GM23338 (cell line): Measurements from ENCODE around the gene BRCA1. TPM values are rescaled to one million over a fixed set of nuclear protein-coding genes. Genes with fewer than 3 reads are reported as not detected.

Experiments
- ATAC-seq: fragments of 200-7000 bp; cut with Tn5 transposase; 3 replicates; pipeline ENCODE4 v1.9.1; 2020
- DNase-seq: peaks from one replicate; pipeline ENCODE4 v3.0.0-alpha.2; 2015; ENCODE audit warnings: low spot score
- H2AFZ ChIP-seq: fragments of 200-600 bp; sonication (generic); 2 replicates; pipeline ENCODE4 v1.8.0; 2016; ENCODE audit warnings: antibody characterized with exemption, mild to moderate bottlenecking, moderate library complexity
- H3F3A ChIP-seq: fragments of 200-600 bp; sonication (generic); replicated peaks from 2 replicates; pipeline ENCODE4 v1.8.0; 2017; ENCODE audit warnings: antibody characterized with exemption, mixed run types, low read depth
- H3K27ac ChIP-seq: fragments of 200-600 bp; sonication (generic); 2 replicates; pipeline ENCODE4 v1.6.1; 2016; ENCODE audit warnings: low read depth
- H3K27me3 ChIP-seq: fragments of 200-600 bp; sonication (generic); 2 replicates; pipeline ENCODE4 v1.8.0; 2016; ENCODE audit warnings: mild to moderate bottlenecking, mixed run types, moderate library complexity; ENCODE audit not compliant: insufficient read depth
- H3K36me3 ChIP-seq: fragments of 200-600 bp; sonication (generic); 2 replicates; pipeline ENCODE4 v1.8.0; 2016; ENCODE audit warnings: mild to moderate bottlenecking; ENCODE audit not compliant: insufficient read depth
- H3K4me1 ChIP-seq: fragments of 200-600 bp; sonication (generic); 2 replicates; pipeline ENCODE4 v1.8.0; 2016; ENCODE audit warnings: mild to moderate bottlenecking, moderate library complexity; ENCODE audit not compliant: insufficient read depth
- H3K4me2 ChIP-seq: fragments of 200-600 bp; sonication (generic); 2 replicates; pipeline ENCODE4 v1.7.1; 2017; ENCODE audit warnings: mixed run types
- H3K4me3 ChIP-seq: fragments of 200-600 bp; sonication (generic); 2 replicates; pipeline ENCODE4 v1.6.1; 2016; ENCODE audit warnings: mixed run types
- H3K79me2 ChIP-seq: fragments of 200-600 bp; sonication (generic); replicated peaks from 2 replicates; pipeline ENCODE4 v1.8.0; 2017; ENCODE audit warnings: mild to moderate bottlenecking; ENCODE audit not compliant: insufficient read depth
- H3K9me2 ChIP-seq: fragments of 200-600 bp; sonication (generic); 2 replicates; pipeline ENCODE4 v1.8.0; 2017; ENCODE audit not compliant: insufficient read depth
- H4K20me1 ChIP-seq: fragments of 200-600 bp; sonication (generic); replicated peaks from 2 replicates; pipeline ENCODE4 v1.8.0; 2017; ENCODE audit warnings: mild to moderate bottlenecking; ENCODE audit not compliant: insufficient read depth
- H3K27ac Mint-ChIP-seq: 2 replicates; pipeline ENCODE4 v1.8.0; 2020; ENCODE audit warnings: inconsistent platforms, mild to moderate bottlenecking, moderate library complexity, mixed read lengths
- H3K27me3 Mint-ChIP-seq: 3 replicates; pipeline ENCODE4 v1.8.0; 2022; ENCODE audit warnings: low read depth, mild to moderate bottlenecking, moderate library complexity, mixed read lengths, inconsistent platforms; ENCODE audit not compliant: insufficient read depth, poor library complexity
- H3K36me3 Mint-ChIP-seq: 3 replicates; pipeline ENCODE4 v1.8.0; 2021; ENCODE audit warnings: low read depth, mild to moderate bottlenecking, inconsistent platforms, moderate library complexity, mixed read lengths
- H3K4me1 Mint-ChIP-seq: 3 replicates; pipeline ENCODE4 v1.8.0; 2020; ENCODE audit warnings: mild to moderate bottlenecking, inconsistent platforms, mixed read lengths
- H3K4me3 Mint-ChIP-seq: 3 replicates; pipeline ENCODE4 v1.8.0; 2021; ENCODE audit warnings: moderate library complexity, mild to moderate bottlenecking, inconsistent platforms, mixed read lengths
- H3K9me3 Mint-ChIP-seq: 3 replicates; pipeline ENCODE4 v1.8.0; 2020; ENCODE audit warnings: moderate library complexity, mild to moderate bottlenecking, inconsistent platforms, mixed read lengths
- ETS1 ChIP-seq: IDR thresholded peaks from 2 replicates; pipeline ENCODE4 v1.6.1; 2016; ENCODE audit warnings: antibody characterized with exemption
- EZH2phosphoT487 ChIP-seq: fragments of 200-600 bp; sonication (generic); IDR thresholded peaks from one replicate; pipeline ENCODE4 v1.8.1; 2018; ENCODE audit warnings: antibody characterized with exemption; ENCODE audit not compliant: unreplicated experiment
- JUNB ChIP-seq: IDR thresholded peaks from one replicate; pipeline ENCODE4 v1.6.1; 2016; ENCODE audit warnings: antibody characterized with exemption; ENCODE audit not compliant: unreplicated experiment
- NANOG ChIP-seq: IDR thresholded peaks from 2 replicates; pipeline ENCODE4 v1.6.1; 2016; ENCODE audit warnings: antibody characterized with exemption, borderline replicate concordance
- POLR2AphosphoS5 ChIP-seq: IDR thresholded peaks from 2 replicates; pipeline ENCODE4 v1.6.1; 2016; ENCODE audit warnings: antibody characterized with exemption, low read depth
- REST ChIP-seq: IDR thresholded peaks from one replicate; pipeline ENCODE4 v1.6.1; 2018; ENCODE audit warnings: antibody characterized with exemption; ENCODE audit not compliant: unreplicated experiment
- STAT1 ChIP-seq: IDR thresholded peaks from one replicate; pipeline ENCODE4 v1.6.1; 2016; ENCODE audit warnings: antibody characterized with exemption; ENCODE audit not compliant: unreplicated experiment
- ZNF331 ChIP-seq: fragments of 250-450 bp; sonication (Bioruptor Pico); IDR thresholded peaks from 2 replicates; pipeline ENCODE4 v1.5.0; 2020; ENCODE audit warnings: low read depth, mild to moderate bottlenecking, moderate library complexity
- ZNF462 ChIP-seq: fragments of 250-450 bp; sonication (Bioruptor Pico); IDR thresholded peaks from 2 replicates; pipeline ENCODE4 v1.5.0; 2020; ENCODE audit warnings: mild to moderate bottlenecking, moderate library complexity
- polyA plus RNA-seq: library from polyadenylated mRNA; unstranded; fragments of >200 nt; fragmentation: Nextera tagmentation; extraction: Ambion mirVana; gene quantifications from 2 replicates; pipeline ENCODE4 v1.2.1, GENCODE V29; 2016
- total RNA-seq: library from RNA; depleted of rRNA; stranded (reverse); fragments of >200 nt; shearing (Covaris generic); gene quantifications from 2 replicates; pipeline ENCODE4 v1.2.3, GENCODE V29; 2014

BRCA1 gene
- total and polyA plus RNA-seq, 2 experiments from 2014 or later = 43.2 to 45.9 TPM

- TF ChIP-seq ZNF462 (CRISPR knock-in tag) (no peak), EZH2phosphoT487 (no peak), JUNB (no peak), ZNF331 (CRISPR knock-in tag) (no peak)
These were observed 11.0 kb downstream of the BRCA1 start (continued) for GRCh38 chr17:43114151-43114552.

GRCh38 chr17:43106552-43106951, 18.6 kb downstream of the BRCA1 start:
- H4K20me1 ChIP-seq = no peaks in the 10 kb centered on the region
- ATAC-seq (no peak), DNase-seq (no peak)
- H3K27me3 ChIP-seq = no peaks in the 10 kb centered on the region
- Mint-ChIP-seq H3K36me3 (peaks cover 27% of the 10 kb centered on the region), H3K27me3 (peaks cover 7% of the 10 kb centered on the region), H3K9me3 (no peaks in the 10 kb centered on the region; the same call in 2 of the 3 replicates), H3K4me1 (no peaks in the 10 kb centered on the region), H3K4me3 (no peak overlapping the region), H3K27ac (no peak overlapping the region)
- no peak overlapping the region for H3K27ac ChIP-seq
- H3K4me3 ChIP-seq = no peak overlapping the region
- H3K36me3 ChIP-seq = peaks cover 8% of the 10 kb centered on the region; the same call in 1 of the 2 replicates
- no peak for TF ChIP-seq STAT1
- TF ChIP-seq NANOG = no peak
- TF ChIP-seq ETS1 = no peak
- TF ChIP-seq EZH2phosphoT487 = no peak
- TF ChIP-seq REST = no peak
- TF ChIP-seq POLR2AphosphoS5 = no peak
- no peaks in the 10 kb centered on the region for H3K79me2 ChIP-seq
- no peaks in the 10 kb centered on the region for H3K4me1 ChIP-seq
- no peak overlapping the region for H2AFZ ChIP-seq
- H3F3A ChIP-seq = 0 out of 2 replicates have a peak, but pooled peaks cover 3% of the 10 kb centered on the region
- no peak overlapping the region for H3K4me2 ChIP-seq
- no peaks in the 10 kb centered on the region for H3K9me2 ChIP-seq
